IMR-90 (cell line): ENCODE measurements around the gene CDK8. TPM values are rescaled to one million over a fixed set of nuclear protein-coding genes. Genes with fewer than 3 reads are reported as not detected.

Experiments
- ATAC-seq: fragments of 200-7000 bp; cut with Tn5 transposase; 2 replicates; pipeline ENCODE4 v1.9.1; 2020; ENCODE audit warnings: low read depth, mild to moderate bottlenecking, moderate library complexity
- BruUV-seq: library from RNA; stranded (reverse); fragments of 400-500 nt; replicated peaks from 2 replicates; lab custom pipeline; 2021; lab: Mats Ljungman, UMichigan
- CTCF ChIA-PET: fragments of 300-600 bp; formaldehyde crosslinking; extraction: SDS; loops from one replicate; lab custom pipeline; 2021; ENCODE audit warnings: antibody characterized with exemption; lab: Yijun Ruan, JAX
- POLR2A ChIA-PET: fragments of 300-600 bp; sonication (Branson Sonifier 250); formaldehyde crosslinking; loops from one replicate; lab custom pipeline; 2022; ENCODE audit warnings: antibody characterized with exemption; ENCODE audit not compliant: unreplicated experiment; lab: Charles Lee
- DNase-seq: peaks from one replicate; pipeline ENCODE4 v3.0.0; 2013
- H2AFZ ChIP-seq: replicated peaks from 2 replicates; pipeline ENCODE3; 2013; ENCODE audit warnings: low read length, mild to moderate bottlenecking; ENCODE audit not compliant: poor library complexity
- H2AK5ac ChIP-seq: 2 replicates; pipeline ENCODE4 v1.6.1; 2013; ENCODE audit warnings: low read depth, low read length, inconsistent platforms
- H2AK9ac ChIP-seq: replicated peaks from 2 replicates; pipeline ENCODE3; 2013; ENCODE audit warnings: mild to moderate bottlenecking, low read depth, low read length, moderate library complexity; ENCODE audit not compliant: poor library complexity
- H2BK120ac ChIP-seq: 2 replicates; pipeline ENCODE4 v1.6.1; 2013; ENCODE audit warnings: low read depth, low read length, inconsistent platforms
- H2BK15ac ChIP-seq: 3 replicates; pipeline ENCODE4 v1.6.1; 2013; ENCODE audit warnings: low read depth, low read length, inconsistent platforms
- H2BK20ac ChIP-seq: 2 replicates; pipeline ENCODE4 v1.6.1; 2013; ENCODE audit warnings: low read depth, mild to moderate bottlenecking, inconsistent platforms, low read length, moderate library complexity
- H2BK5ac ChIP-seq: 2 replicates; pipeline ENCODE4 v1.6.1; 2013; ENCODE audit warnings: mild to moderate bottlenecking, low read depth, low read length, inconsistent platforms; ENCODE audit not compliant: poor library complexity, severe bottlenecking
- H3K14ac ChIP-seq: replicated peaks from 2 replicates; pipeline ENCODE4 v1.6.1; 2013; ENCODE audit warnings: low read depth, low read length, inconsistent platforms
- H3K18ac ChIP-seq: 2 replicates; pipeline ENCODE4 v1.6.1; 2013; ENCODE audit warnings: low read depth, low read length, control low read depth
- H3K23ac ChIP-seq: 2 replicates; pipeline ENCODE4 v1.6.1; 2013; ENCODE audit warnings: low read depth, low read length, inconsistent platforms
- H3K27ac ChIP-seq: 2 replicates; pipeline ENCODE4 v1.5.1; 2013; ENCODE audit warnings: mild to moderate bottlenecking, control low read depth, low read length; ENCODE audit not compliant: insufficient read depth
- H3K27me3 ChIP-seq: 2 replicates; pipeline ENCODE4 v1.6.1; 2013; ENCODE audit warnings: low read length; ENCODE audit not compliant: control insufficient read depth, insufficient read depth
- H3K36me3 ChIP-seq: 2 replicates; pipeline ENCODE4 v1.6.1; 2013; ENCODE audit warnings: low read length, mixed read lengths; ENCODE audit not compliant: control insufficient read depth, insufficient read depth
- H3K4ac ChIP-seq: 2 replicates; pipeline ENCODE4 v1.6.1; 2013; ENCODE audit warnings: low read depth, low read length, inconsistent platforms
- H3K4me1 ChIP-seq: 2 replicates; pipeline ENCODE4 v1.6.1; 2013; ENCODE audit warnings: low read length, mixed read lengths; ENCODE audit not compliant: control insufficient read depth, insufficient read depth
- H3K4me2 ChIP-seq: 2 replicates; pipeline ENCODE4 v1.6.1; 2013; ENCODE audit warnings: low read depth, mild to moderate bottlenecking, control low read depth, low read length, moderate library complexity
- H3K4me3 ChIP-seq: 2 replicates; pipeline ENCODE4 v1.5.1; 2013; ENCODE audit warnings: low read depth, mild to moderate bottlenecking, control low read depth, low read length, moderate library complexity; ENCODE audit not compliant: insufficient read depth
- H3K56ac ChIP-seq: 2 replicates; pipeline ENCODE4 v1.6.1; 2013; ENCODE audit warnings: low read length, inconsistent platforms; ENCODE audit not compliant: insufficient read depth; ENCODE audit errors: extremely low read depth
- H3K79me1 ChIP-seq, 2 experiments: 2 replicates each; pipeline ENCODE4 v1.6.1; 2013; ENCODE audit warnings: low read length in 2 of 2, inconsistent platforms in 1 of 2, low read depth in 1 of 2
- H3K9ac ChIP-seq: 2 replicates; pipeline ENCODE4 v1.6.1; 2013; ENCODE audit warnings: low read depth, low read length, control low read depth
- H3K9me1 ChIP-seq: 2 replicates; pipeline ENCODE4 v1.6.1; 2013; ENCODE audit warnings: low read length, inconsistent platforms; ENCODE audit not compliant: insufficient read depth
- H3K9me3 ChIP-seq: 2 replicates; pipeline ENCODE4 v1.6.1; 2013; ENCODE audit warnings: low read length; ENCODE audit not compliant: control insufficient read depth, insufficient read depth
- H4K20me1 ChIP-seq: 2 replicates; pipeline ENCODE4 v1.6.1; 2013; ENCODE audit warnings: low read length, inconsistent platforms; ENCODE audit not compliant: insufficient read depth
- H4K5ac ChIP-seq: 2 replicates; pipeline ENCODE4 v1.6.1; 2013; ENCODE audit warnings: mild to moderate bottlenecking, low read depth, low read length, control low read depth
- H4K8ac ChIP-seq, 2 experiments: 2 replicates each; pipeline ENCODE4 v1.6.1; 2013; ENCODE audit warnings: low read depth in 2 of 2, low read length in 2 of 2, control low read depth in 1 of 2, inconsistent platforms in 1 of 2
- H4K91ac ChIP-seq: 2 replicates; pipeline ENCODE4 v1.6.1; 2013; ENCODE audit warnings: low read depth, low read length, inconsistent platforms; ENCODE audit not compliant: insufficient read depth
- NFE2L2 ChIP-seq: fragments of 150-350 bp; IDR thresholded peaks from 2 replicates; pipeline ENCODE4 v1.6.1; 2016; ENCODE audit warnings: low read depth, mild to moderate bottlenecking, low read length
- WGBS, 2 experiments: methylation state at CpG; one replicate each; pipeline versions ENCODE4 v1.1.5 to v1.1.7; 2013; ENCODE audit warnings: missing lambda C conversion rate in 2 of 2; ENCODE audit not compliant: insufficient read length in 1 of 2; ENCODE audit errors: extremely low coverage in 2 of 2; 5-methylcytosine and 5-hydroxymethylcytosine counted together
- dilution Hi-C: fragments of 300-500 bp; cut with HindIII; formaldehyde crosslinking; loops from one replicate; pipeline ENCODE4 v1.14.3; 2018; ENCODE audit warnings: low sequenced_read_pairs; ENCODE audit not compliant: unreplicated experiment
- in situ Hi-C: fragments of 300-500 bp; cut with MboI; formaldehyde crosslinking; loops from 3 replicates; pipeline ENCODE4 v1.14.3; 2019; ENCODE audit warnings: low sequenced_read_pairs, inconsistent platforms, mixed read lengths
- intact Hi-C: fragments of 100-400 bp; cut with micrococcal nuclease; formaldehyde crosslinking; loops from 2 replicates; pipeline ENCODE4 v1.10.0; 2022
- polyA plus RNA-seq, 3 experiments: library from polyadenylated mRNA; depleted of rRNA; stranded (reverse); fragments of >200 nt; gene quantifications; 2 replicates each; pipeline ENCODE4 v1.2.3, GENCODE V29; 2012; ENCODE audit warnings: low replicate concordance in 1 of 3
- total RNA-seq: library from RNA; depleted of rRNA; stranded (reverse); fragments of >200 nt; gene quantifications from 2 replicates; pipeline ENCODE4 v1.2.3, GENCODE V29; 2012
- TF ChIP-seq, protein P1 (sequence below): fragments of 150-350 bp; IDR thresholded peaks from 2 replicates; pipeline ENCODE4 v1.6.1; 2016; ENCODE audit warnings: low read depth, mild to moderate bottlenecking, low read length, moderate library complexity, borderline replicate concordance

The CDK8 gene
- total and polyA plus RNA-seq, 2 of the 4 experiments (the other 2 are of a cell fraction) = 15.4 to 19.0 TPM

DNA sequence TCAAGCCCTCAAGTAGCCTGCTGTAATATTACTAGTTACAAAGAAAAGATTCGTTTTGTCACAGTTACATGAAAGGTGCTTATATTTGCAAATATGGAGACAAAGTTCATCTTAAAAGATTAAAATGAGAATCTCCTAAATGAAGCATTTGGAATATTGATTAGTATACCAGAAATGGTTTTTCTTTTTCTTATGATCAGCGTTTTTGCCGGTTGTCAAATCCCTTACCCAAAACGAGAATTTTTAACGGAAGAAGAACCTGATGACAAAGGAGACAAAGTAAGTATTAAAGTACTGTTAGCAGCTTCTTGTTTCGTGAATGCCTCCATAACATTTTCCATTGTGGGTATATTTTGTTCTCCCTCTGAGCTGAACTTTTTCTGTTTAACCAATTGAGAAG lies 147.1 kb downstream of the CDK8 start:
- H2BK120ac ChIP-seq = no peak overlapping the region
- no peak overlapping the region for H4K5ac ChIP-seq
- TF ChIP-seq NFE2L2 = no peak
- TF ChIP-seq, protein P1, sequence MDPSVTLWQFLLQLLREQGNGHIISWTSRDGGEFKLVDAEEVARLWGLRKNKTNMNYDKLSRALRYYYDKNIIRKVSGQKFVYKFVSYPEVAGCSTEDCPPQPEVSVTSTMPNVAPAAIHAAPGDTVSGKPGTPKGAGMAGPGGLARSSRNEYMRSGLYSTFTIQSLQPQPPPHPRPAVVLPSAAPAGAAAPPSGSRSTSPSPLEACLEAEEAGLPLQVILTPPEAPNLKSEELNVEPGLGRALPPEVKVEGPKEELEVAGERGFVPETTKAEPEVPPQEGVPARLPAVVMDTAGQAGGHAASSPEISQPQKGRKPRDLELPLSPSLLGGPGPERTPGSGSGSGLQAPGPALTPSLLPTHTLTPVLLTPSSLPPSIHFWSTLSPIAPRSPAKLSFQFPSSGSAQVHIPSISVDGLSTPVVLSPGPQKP = no peak
- H3K27ac ChIP-seq = no peak overlapping the region
- H3K4me1 ChIP-seq = no peaks in the 10 kb centered on the region
- CTCF ChIA-PET = no interaction called here
- no peak overlapping the region for H2AK5ac ChIP-seq
- BruUV-seq = no TSS peak
- POLR2A ChIA-PET = no interaction called here
- no peak overlapping the region for H3K18ac ChIP-seq
- H2BK20ac ChIP-seq = no peak overlapping the region
- no peak overlapping the region for H3K56ac ChIP-seq
- H2AFZ ChIP-seq = no peak overlapping the region
- no CpG with 5 or more reads among the region's 6 CpGs for WGBS, 2 experiments
- H3K23ac ChIP-seq = no peak overlapping the region
- no peak overlapping the region for H3K9ac ChIP-seq
- H3K36me3 ChIP-seq = peaks cover 13% of the 10 kb centered on the region
- H3K79me1 ChIP-seq = no peaks in the 10 kb centered on the region
- no peaks in the 10 kb centered on the region; the same call in 1 of the 2 replicates for H3K9me1 ChIP-seq
- intact Hi-C loops = no loop called here
- no peak overlapping the region for H2BK15ac ChIP-seq
- ATAC-seq (no peak), DNase-seq (no peak)
- H4K8ac ChIP-seq = no peak overlapping the region
- no peak overlapping the region for H2BK5ac ChIP-seq
- H3K4ac ChIP-seq = no peak overlapping the region
- H4K20me1 ChIP-seq = no peaks in the 10 kb centered on the region
- no peak overlapping the region for H3K14ac ChIP-seq
- H3K27me3 ChIP-seq = no peaks in the 10 kb centered on the region
- H4K91ac ChIP-seq = no peak overlapping the region
- in situ Hi-C loops = no loop called here
- H2AK9ac ChIP-seq = no peak overlapping the region
- H3K4me2 ChIP-seq = no peak overlapping the region
- no peaks in the 10 kb centered on the region for H3K9me3 ChIP-seq
- dilution Hi-C loops = no loop called here
- no peak overlapping the region for H3K4me3 ChIP-seq
